ENCODE data around the gene GNAS. TPM values are rescaled to one million over a fixed set of nuclear protein-coding genes. Genes with fewer than 3 reads are reported as not detected.
A peak's percentile ranks its signal among the peaks of the same experiment; 100 is the strongest.

GNAS gene
- total RNA-seq, 1 donor from 2014 or later: 2,003 TPM

DNA sequence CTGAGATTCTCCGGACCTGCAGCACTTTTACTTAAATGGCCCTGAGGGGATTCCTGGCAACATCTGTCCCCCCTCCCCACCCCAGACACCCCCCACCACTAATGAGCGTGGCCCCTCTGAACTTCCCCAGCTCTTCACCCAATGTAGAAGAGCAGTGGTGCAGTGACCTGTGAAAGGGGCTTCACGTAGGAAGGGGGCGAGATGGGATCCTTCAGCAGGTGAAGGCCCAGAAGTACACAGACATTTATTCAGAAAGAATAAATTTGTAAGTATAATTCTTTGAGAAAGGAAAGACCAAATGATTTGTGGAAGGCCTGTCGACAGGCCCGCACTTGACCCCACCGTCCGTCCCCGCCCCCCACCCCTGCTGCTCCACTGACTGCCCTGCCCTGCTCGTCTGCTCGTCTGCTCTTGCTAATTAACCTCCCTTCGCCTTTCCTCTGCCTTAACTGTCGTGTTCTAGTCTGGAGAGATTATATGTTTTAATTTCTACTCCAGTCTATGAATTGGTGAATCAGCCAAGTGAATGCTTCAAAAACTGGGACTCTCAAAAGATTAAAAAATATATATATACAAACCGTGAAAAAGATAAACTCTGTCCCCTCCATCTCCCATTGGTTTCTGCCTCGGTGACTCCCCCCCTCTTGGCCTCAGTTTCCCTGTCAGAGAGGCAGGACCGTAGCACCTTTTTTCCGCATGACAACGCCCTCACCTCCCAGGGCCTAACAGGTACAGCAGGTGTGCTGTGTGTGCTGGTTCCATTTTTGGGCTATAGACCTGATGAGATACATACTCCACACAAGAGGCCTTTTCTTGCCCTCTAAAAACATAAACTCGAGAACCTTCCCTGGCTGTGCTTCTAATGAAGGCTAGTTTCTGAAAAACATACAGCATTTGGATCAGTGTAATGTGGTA is 49.2 kb downstream of the GNAS start:
- Mint-ChIP-seq H3K27me3 (ENCODE audit: low read depth, unreplicated experiment) (no peaks in the 10 kb centered on the region), H3K4me1 (ENCODE audit: low read depth, unreplicated experiment) (peaks cover 45% of the 10 kb centered on the region), H3K4me3 (ENCODE audit: unreplicated experiment) (peak overlapping the region; percentile 45), H3K9me3 (ENCODE audit: unreplicated experiment) (no peaks in the 10 kb centered on the region), H3K36me3 (ENCODE audit: low read depth, unreplicated experiment) (peaks cover 14% of the 10 kb centered on the region), H3K27ac (ENCODE audit: unreplicated experiment) (peak overlapping the region; percentile 26)
- H3K79me2 ChIP-seq (ENCODE audit: insufficient read depth, low read length): peaks cover 94% of the 10 kb centered on the region
- no peak for TF ChIP-seq EZH2 (IDR thresholded peaks at IDR 0.05; ENCODE audit: insufficient read depth, low read length)
- TF ChIP-seq, protein P1, sequence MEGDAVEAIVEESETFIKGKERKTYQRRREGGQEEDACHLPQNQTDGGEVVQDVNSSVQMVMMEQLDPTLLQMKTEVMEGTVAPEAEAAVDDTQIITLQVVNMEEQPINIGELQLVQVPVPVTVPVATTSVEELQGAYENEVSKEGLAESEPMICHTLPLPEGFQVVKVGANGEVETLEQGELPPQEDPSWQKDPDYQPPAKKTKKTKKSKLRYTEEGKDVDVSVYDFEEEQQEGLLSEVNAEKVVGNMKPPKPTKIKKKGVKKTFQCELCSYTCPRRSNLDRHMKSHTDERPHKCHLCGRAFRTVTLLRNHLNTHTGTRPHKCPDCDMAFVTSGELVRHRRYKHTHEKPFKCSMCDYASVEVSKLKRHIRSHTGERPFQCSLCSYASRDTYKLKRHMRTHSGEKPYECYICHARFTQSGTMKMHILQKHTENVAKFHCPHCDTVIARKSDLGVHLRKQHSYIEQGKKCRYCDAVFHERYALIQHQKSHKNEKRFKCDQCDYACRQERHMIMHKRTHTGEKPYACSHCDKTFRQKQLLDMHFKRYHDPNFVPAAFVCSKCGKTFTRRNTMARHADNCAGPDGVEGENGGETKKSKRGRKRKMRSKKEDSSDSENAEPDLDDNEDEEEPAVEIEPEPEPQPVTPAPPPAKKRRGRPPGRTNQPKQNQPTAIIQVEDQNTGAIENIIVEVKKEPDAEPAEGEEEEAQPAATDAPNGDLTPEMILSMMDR (IDR thresholded peaks at IDR 0.05; ENCODE audit: insufficient read depth, low read depth, low read length): no peak
- no peak overlapping the region for H3K4me2 ChIP-seq (ENCODE audit: low read length)
- H3K27me3 ChIP-seq (ENCODE audit: insufficient read depth, low read length): no peaks in the 10 kb centered on the region
- H3K9me3 ChIP-seq (ENCODE audit: insufficient read depth, low read depth, low read length): no peaks in the 10 kb centered on the region
- FAIRE-seq: no peak
- H3K9ac ChIP-seq (ENCODE audit: low read length): no peak overlapping the region
- no peak overlapping the region for H3K4me3 ChIP-seq (ENCODE audit: insufficient read depth, low read depth, low read length)
- H3K27ac ChIP-seq (ENCODE audit: low read depth, low read length): no peak overlapping the region
- peaks cover 46% of the 10 kb centered on the region for H3K36me3 ChIP-seq (ENCODE audit: insufficient read depth, low read length)
- H2AFZ ChIP-seq (ENCODE audit: low read depth, low read length): no peak overlapping the region
- DNase-seq (ENCODE audit: low read depth): no peak
- H4K20me1 ChIP-seq (ENCODE audit: insufficient read depth, low read length): peaks cover 98% of the 10 kb centered on the region
- peaks cover 6% of the 10 kb centered on the region for H3K4me1 ChIP-seq (ENCODE audit: insufficient read depth, low read length)

DNA sequence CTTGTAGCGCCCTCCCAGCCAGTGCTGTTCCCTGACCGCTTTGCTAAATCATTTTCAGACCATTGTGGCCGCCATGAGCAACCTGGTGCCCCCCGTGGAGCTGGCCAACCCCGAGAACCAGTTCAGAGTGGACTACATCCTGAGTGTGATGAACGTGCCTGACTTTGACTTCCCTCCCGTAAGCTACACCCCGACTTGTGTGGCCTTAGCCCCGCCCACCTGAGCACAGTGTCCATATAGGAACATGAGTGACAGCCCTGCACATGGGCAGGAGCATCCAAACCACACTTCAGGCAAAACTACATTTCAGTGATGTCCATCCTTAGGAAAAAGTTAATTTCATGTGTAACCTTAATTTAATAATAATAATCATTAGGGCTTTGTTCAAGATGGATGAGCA is 51.1 kb downstream of the GNAS start:
- Histone ChIP-seq H3K27me3 (ENCODE audit: insufficient read depth, low read length) (no peaks in the 10 kb centered on the region), H3K4me3 (ENCODE audit: insufficient read depth, low read depth, low read length) (no peak overlapping the region), H3K4me2 (ENCODE audit: low read length) (no peak overlapping the region), H3K9ac (ENCODE audit: low read length) (no peak overlapping the region), H3K79me2 (ENCODE audit: insufficient read depth, low read length) (peaks cover 83% of the 10 kb centered on the region), H2AFZ (ENCODE audit: low read depth, low read length) (no peak overlapping the region), H4K20me1 (ENCODE audit: insufficient read depth, low read length) (peaks cover 95% of the 10 kb centered on the region), H3K27ac (ENCODE audit: low read depth, low read length) (no peak overlapping the region), H3K4me1 (ENCODE audit: insufficient read depth, low read length) (peaks cover 22% of the 10 kb centered on the region), H3K9me3 (ENCODE audit: insufficient read depth, low read depth, low read length) (no peaks in the 10 kb centered on the region), H3K36me3 (ENCODE audit: insufficient read depth, low read length) (peaks cover 55% of the 10 kb centered on the region)
- Mint-ChIP-seq H3K9me3 (ENCODE audit: unreplicated experiment) (no peaks in the 10 kb centered on the region), H3K27me3 (ENCODE audit: low read depth, unreplicated experiment) (no peaks in the 10 kb centered on the region), H3K4me3 (ENCODE audit: unreplicated experiment) (no peak overlapping the region), H3K4me1 (ENCODE audit: low read depth, unreplicated experiment) (peaks cover 50% of the 10 kb centered on the region), H3K36me3 (ENCODE audit: low read depth, unreplicated experiment) (peaks cover 20% of the 10 kb centered on the region), H3K27ac (ENCODE audit: unreplicated experiment) (no peak overlapping the region)
- TF ChIP-seq EZH2 (IDR thresholded peaks at IDR 0.05; ENCODE audit: insufficient read depth, low read length): no peak
- TF ChIP-seq, protein P1 (IDR thresholded peaks at IDR 0.05; ENCODE audit: insufficient read depth, low read depth, low read length): no peak
- no peak for FAIRE-seq
- DNase-seq (ENCODE audit: low read depth): no peak

GRCh38 chr20:58905236-58905635 is 52.7 kb downstream of the GNAS start:
- Mint-ChIP-seq H3K27me3 (ENCODE audit: low read depth, unreplicated experiment) (no peaks in the 10 kb centered on the region), H3K36me3 (ENCODE audit: low read depth, unreplicated experiment) (peaks cover 31% of the 10 kb centered on the region), H3K27ac (ENCODE audit: unreplicated experiment) (no peak overlapping the region), H3K4me1 (ENCODE audit: low read depth, unreplicated experiment) (peaks cover 51% of the 10 kb centered on the region), H3K4me3 (ENCODE audit: unreplicated experiment) (no peak overlapping the region), H3K9me3 (ENCODE audit: unreplicated experiment) (no peaks in the 10 kb centered on the region)
- Histone ChIP-seq H3K27ac (ENCODE audit: low read depth, low read length) (no peak overlapping the region), H4K20me1 (ENCODE audit: insufficient read depth, low read length) (peaks cover 95% of the 10 kb centered on the region), H3K4me2 (ENCODE audit: low read length) (no peak overlapping the region), H3K4me3 (ENCODE audit: insufficient read depth, low read depth, low read length) (no peak overlapping the region), H3K79me2 (ENCODE audit: insufficient read depth, low read length) (peaks cover 74% of the 10 kb centered on the region), H3K36me3 (ENCODE audit: insufficient read depth, low read length) (peaks cover 64% of the 10 kb centered on the region), H3K9ac (ENCODE audit: low read length) (no peak overlapping the region), H3K27me3 (ENCODE audit: insufficient read depth, low read length) (no peaks in the 10 kb centered on the region), H3K4me1 (ENCODE audit: insufficient read depth, low read length) (peaks cover 23% of the 10 kb centered on the region), H2AFZ (ENCODE audit: low read depth, low read length) (no peak overlapping the region), H3K9me3 (ENCODE audit: insufficient read depth, low read depth, low read length) (no peaks in the 10 kb centered on the region)
- no peak for TF ChIP-seq EZH2 (IDR thresholded peaks at IDR 0.05; ENCODE audit: insufficient read depth, low read length)
- TF ChIP-seq, protein P1 (IDR thresholded peaks at IDR 0.05; ENCODE audit: insufficient read depth, low read depth, low read length): no peak
- no peak for FAIRE-seq
- no peak for DNase-seq (ENCODE audit: low read depth)
